ENCODE data around the gene PCDH9.

DNA sequence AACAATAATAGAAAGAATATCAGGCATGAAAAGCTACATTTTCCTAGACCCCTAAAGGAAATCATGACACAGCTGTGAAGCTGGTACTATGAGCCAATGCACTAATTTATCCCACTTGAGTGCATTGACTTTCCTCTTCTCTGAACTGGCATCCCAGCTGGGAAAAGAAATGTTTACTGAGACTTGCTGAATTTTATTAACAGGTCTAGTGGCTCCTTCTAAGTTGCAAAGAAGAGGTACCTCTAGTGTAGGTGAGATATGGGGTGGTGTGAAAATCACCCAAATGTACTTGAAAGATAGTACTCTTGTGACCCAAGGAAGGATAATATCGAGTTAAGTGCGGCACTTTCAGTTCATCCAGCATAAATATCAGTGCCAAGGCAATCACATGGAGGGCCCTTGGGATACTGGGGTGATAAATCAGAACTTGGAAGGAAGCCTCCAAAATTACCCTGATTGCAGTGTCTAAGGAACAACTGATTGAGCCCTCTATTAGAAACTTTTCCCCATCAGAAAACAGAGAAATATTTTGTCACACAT is 369.2 kb downstream of the PCDH9 start:
- TF ChIP-seq POLR2AphosphoS5 (IDR thresholded peaks at IDR 0.05; ENCODE audit: low read depth, low read length) = no peak
- TF ChIP-seq, protein P1, sequence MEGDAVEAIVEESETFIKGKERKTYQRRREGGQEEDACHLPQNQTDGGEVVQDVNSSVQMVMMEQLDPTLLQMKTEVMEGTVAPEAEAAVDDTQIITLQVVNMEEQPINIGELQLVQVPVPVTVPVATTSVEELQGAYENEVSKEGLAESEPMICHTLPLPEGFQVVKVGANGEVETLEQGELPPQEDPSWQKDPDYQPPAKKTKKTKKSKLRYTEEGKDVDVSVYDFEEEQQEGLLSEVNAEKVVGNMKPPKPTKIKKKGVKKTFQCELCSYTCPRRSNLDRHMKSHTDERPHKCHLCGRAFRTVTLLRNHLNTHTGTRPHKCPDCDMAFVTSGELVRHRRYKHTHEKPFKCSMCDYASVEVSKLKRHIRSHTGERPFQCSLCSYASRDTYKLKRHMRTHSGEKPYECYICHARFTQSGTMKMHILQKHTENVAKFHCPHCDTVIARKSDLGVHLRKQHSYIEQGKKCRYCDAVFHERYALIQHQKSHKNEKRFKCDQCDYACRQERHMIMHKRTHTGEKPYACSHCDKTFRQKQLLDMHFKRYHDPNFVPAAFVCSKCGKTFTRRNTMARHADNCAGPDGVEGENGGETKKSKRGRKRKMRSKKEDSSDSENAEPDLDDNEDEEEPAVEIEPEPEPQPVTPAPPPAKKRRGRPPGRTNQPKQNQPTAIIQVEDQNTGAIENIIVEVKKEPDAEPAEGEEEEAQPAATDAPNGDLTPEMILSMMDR (IDR thresholded peaks at IDR 0.05) = no peak
- TF ChIP-seq, protein P2, sequence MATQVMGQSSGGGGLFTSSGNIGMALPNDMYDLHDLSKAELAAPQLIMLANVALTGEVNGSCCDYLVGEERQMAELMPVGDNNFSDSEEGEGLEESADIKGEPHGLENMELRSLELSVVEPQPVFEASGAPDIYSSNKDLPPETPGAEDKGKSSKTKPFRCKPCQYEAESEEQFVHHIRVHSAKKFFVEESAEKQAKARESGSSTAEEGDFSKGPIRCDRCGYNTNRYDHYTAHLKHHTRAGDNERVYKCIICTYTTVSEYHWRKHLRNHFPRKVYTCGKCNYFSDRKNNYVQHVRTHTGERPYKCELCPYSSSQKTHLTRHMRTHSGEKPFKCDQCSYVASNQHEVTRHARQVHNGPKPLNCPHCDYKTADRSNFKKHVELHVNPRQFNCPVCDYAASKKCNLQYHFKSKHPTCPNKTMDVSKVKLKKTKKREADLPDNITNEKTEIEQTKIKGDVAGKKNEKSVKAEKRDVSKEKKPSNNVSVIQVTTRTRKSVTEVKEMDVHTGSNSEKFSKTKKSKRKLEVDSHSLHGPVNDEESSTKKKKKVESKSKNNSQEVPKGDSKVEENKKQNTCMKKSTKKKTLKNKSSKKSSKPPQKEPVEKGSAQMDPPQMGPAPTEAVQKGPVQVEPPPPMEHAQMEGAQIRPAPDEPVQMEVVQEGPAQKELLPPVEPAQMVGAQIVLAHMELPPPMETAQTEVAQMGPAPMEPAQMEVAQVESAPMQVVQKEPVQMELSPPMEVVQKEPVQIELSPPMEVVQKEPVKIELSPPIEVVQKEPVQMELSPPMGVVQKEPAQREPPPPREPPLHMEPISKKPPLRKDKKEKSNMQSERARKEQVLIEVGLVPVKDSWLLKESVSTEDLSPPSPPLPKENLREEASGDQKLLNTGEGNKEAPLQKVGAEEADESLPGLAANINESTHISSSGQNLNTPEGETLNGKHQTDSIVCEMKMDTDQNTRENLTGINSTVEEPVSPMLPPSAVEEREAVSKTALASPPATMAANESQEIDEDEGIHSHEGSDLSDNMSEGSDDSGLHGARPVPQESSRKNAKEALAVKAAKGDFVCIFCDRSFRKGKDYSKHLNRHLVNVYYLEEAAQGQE (IDR thresholded peaks at IDR 0.05; ENCODE audit: insufficient read depth in 1 of 2, low read depth in 2 of 2, low read length in 1 of 2) = no peak
- TF ChIP-seq SIN3A (IDR thresholded peaks at IDR 0.05; ENCODE audit: borderline replicate concordance, insufficient read depth, low read depth, low read length) = no peak
